ENCODE results near the gene CST6. TPM values are rescaled to one million over a fixed set of nuclear protein-coding genes. Genes with fewer than 3 reads are reported as not detected.

The CST6 gene
- total and polyA plus RNA-seq, 2 donors (not counting 1 experiment from before 2014, with no cell fraction given): 0.76 to 11.1 TPM

DNA sequence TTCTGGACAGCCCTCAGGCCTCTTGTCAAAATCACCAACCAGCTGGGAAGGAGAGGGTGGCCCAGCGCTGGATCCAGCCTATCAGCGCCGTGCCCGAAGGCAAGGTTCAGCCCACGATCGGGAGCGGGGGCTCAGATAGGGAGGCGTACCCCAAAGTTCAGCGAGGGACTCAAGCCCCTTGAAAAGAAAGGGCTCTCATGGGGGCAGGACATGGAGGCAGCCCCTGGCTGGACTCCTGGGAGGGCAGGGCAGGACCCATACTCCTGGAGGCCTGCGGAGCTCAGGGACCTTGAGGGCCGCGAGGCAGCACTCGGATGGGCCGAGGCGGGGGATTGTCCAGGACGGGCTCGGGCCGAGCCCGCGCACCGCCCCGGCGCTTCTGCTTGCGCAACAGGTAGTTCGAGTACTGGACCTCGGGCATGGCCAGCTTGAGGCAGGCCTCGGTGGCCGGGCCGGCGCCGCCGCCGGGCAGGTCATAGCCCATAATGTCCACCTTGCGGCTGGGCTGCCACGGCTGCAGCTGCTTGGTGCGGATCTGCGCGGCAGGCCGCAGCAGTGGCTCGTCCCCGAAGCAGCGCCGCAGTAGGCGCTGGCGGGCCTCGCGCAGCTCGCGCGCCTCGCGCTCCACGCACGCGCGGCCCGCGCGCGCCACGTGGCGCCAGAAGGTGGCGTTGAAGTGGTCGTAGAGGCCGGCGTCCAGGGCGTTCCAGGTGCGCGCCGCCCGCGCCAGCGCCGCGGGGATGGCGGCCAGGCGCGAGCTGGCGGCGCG, 30.6 kb downstream of the CST6 start:
- H3K36me3 ChIP-seq (ENCODE audit: control insufficient read depth, insufficient read depth, low read length): no peaks in the 10 kb centered on the region
- H3K4me1 ChIP-seq (ENCODE audit: control insufficient read depth, extremely low read depth, insufficient read depth, low read length): no peaks in the 10 kb centered on the region
- H3K9me3 ChIP-seq (ENCODE audit: control insufficient read depth, insufficient read depth, low read depth, low read length): no peaks in the 10 kb centered on the region
- no peaks in the 10 kb centered on the region for H4K20me1 ChIP-seq (ENCODE audit: control insufficient read depth, extremely low read depth, insufficient read depth, low read length)
- no peaks in the 10 kb centered on the region for H3K79me2 ChIP-seq (ENCODE audit: control insufficient read depth, insufficient read depth, low read length)
- TF ChIP-seq EZH2 (IDR thresholded peaks at IDR 0.05; ENCODE audit: low read length, missing control alignments): no peak
- TF ChIP-seq, protein P1, sequence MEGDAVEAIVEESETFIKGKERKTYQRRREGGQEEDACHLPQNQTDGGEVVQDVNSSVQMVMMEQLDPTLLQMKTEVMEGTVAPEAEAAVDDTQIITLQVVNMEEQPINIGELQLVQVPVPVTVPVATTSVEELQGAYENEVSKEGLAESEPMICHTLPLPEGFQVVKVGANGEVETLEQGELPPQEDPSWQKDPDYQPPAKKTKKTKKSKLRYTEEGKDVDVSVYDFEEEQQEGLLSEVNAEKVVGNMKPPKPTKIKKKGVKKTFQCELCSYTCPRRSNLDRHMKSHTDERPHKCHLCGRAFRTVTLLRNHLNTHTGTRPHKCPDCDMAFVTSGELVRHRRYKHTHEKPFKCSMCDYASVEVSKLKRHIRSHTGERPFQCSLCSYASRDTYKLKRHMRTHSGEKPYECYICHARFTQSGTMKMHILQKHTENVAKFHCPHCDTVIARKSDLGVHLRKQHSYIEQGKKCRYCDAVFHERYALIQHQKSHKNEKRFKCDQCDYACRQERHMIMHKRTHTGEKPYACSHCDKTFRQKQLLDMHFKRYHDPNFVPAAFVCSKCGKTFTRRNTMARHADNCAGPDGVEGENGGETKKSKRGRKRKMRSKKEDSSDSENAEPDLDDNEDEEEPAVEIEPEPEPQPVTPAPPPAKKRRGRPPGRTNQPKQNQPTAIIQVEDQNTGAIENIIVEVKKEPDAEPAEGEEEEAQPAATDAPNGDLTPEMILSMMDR (conservative IDR thresholded peaks at IDR 0.05 in 1 of 2, IDR thresholded peaks at IDR 0.05 in 1 of 2; ENCODE audit: low read depth in 1 of 2, low read length in 2 of 2): no peak
- no peak overlapping the region for H3K4me3 ChIP-seq (replicated peaks in 1 of 4; ENCODE audit: control extremely low read depth in 1 of 4, insufficient read depth in 1 of 4, low read depth in 3 of 4, low read length in 4 of 4)
- H3K4me2 ChIP-seq (ENCODE audit: extremely low read depth, insufficient read depth, low read length): no peak overlapping the region
- peaks cover 33% of the 10 kb centered on the region for H3K27me3 ChIP-seq (ENCODE audit: control insufficient read depth, insufficient read depth, low read length)
- no peak overlapping the region for H3K27ac ChIP-seq (ENCODE audit: insufficient read depth, low read length)
- no peak for DNase-seq (ENCODE audit: low read depth in 2 of 2)
- H2AFZ ChIP-seq (ENCODE audit: low read length): no peak overlapping the region
- no peak overlapping the region for H3K9ac ChIP-seq (ENCODE audit: insufficient read depth, low read length)

DNA sequence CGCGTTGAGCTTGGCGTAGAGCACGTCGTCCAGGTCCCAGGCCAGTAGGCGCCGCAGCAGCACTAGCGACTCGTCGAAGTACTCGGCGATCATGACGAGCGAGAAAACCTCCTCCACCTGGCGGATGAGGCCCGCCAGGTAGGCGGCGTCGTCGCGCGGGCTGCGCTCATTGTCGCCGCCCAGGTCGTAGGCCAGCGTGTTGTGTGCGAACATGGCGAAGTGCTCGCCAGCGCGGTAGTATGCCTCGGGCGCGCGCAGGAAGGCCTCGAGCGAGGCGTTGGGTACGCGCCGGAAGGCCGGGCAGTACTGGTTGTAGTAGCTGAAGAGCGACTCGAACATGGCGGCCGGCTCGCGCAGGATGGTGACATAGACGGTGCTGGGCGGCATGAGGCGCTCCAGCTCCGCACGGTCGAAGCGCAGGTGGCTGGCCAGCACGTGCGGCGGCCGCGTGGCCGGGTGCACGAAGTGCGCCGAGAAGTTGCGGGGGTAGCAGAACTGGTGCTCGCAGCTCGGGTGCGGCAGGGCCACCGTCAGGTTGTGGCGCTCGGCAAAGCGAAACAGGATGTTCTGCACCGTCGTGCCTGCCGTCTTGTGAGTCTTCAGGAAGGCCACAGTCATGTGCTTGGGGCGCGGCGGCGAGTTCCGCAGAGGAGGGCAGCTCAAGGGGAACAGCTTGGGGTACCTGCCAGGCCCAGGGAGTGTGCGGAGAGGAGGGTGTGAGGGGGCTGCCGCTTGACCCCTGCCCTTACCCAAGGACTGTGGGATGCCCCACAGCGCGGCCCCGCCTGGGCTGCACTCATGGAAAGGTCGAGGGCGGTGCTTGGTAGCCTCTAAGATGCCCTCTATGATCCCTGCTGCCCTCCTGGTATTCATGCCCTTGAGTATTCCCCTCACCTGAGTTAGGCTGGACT, 31.4 kb downstream of the CST6 start:
- no peak overlapping the region for H3K4me2 ChIP-seq (ENCODE audit: extremely low read depth, insufficient read depth, low read length)
- peaks cover 34% of the 10 kb centered on the region for H3K27me3 ChIP-seq (ENCODE audit: control insufficient read depth, insufficient read depth, low read length)
- no peak for TF ChIP-seq EZH2 (IDR thresholded peaks at IDR 0.05; ENCODE audit: low read length, missing control alignments)
- TF ChIP-seq, protein P1 (conservative IDR thresholded peaks at IDR 0.05 in 1 of 2, IDR thresholded peaks at IDR 0.05 in 1 of 2; ENCODE audit: low read depth in 1 of 2, low read length in 2 of 2): no peak
- no peaks in the 10 kb centered on the region for H3K4me1 ChIP-seq (ENCODE audit: control insufficient read depth, extremely low read depth, insufficient read depth, low read length)
- DNase-seq (ENCODE audit: low read depth in 2 of 2): no peak
- no peak overlapping the region for H3K27ac ChIP-seq (ENCODE audit: insufficient read depth, low read length)
- H3K36me3 ChIP-seq (ENCODE audit: control insufficient read depth, insufficient read depth, low read length): no peaks in the 10 kb centered on the region
- no peak overlapping the region for H2AFZ ChIP-seq (ENCODE audit: low read length)
- H3K9ac ChIP-seq (ENCODE audit: insufficient read depth, low read length): no peak overlapping the region
- H4K20me1 ChIP-seq (ENCODE audit: control insufficient read depth, extremely low read depth, insufficient read depth, low read length): no peaks in the 10 kb centered on the region
- H3K9me3 ChIP-seq (ENCODE audit: control insufficient read depth, insufficient read depth, low read depth, low read length): no peaks in the 10 kb centered on the region
- H3K79me2 ChIP-seq (ENCODE audit: control insufficient read depth, insufficient read depth, low read length): no peaks in the 10 kb centered on the region
- H3K4me3 ChIP-seq (replicated peaks in 1 of 4; ENCODE audit: control extremely low read depth in 1 of 4, insufficient read depth in 1 of 4, low read depth in 3 of 4, low read length in 4 of 4): no peak overlapping the region

DNA sequence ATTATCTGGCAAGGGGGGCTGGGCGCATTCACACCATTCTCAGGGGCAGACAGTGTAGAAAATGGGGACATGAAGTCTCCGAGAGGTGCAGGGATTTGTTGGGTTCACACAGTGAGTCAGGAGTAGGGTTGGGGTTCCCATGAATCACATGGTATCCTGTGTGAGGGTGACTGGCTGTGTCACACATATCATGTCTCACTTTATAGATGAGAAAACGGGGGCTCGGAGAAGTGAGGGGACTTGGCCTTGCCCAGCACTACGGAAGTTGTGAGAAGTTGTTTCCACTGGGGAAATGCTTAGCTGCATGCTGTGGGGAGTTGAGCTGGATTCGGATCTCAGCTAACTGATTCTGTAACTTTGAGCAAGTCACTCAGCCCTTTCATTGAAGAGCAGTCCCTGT, 32.9 kb downstream of the CST6 start:
- Histone ChIP-seq H4K20me1 (ENCODE audit: control insufficient read depth, extremely low read depth, insufficient read depth, low read length) (no peaks in the 10 kb centered on the region), H3K9ac (ENCODE audit: insufficient read depth, low read length) (no peak overlapping the region), H3K79me2 (ENCODE audit: control insufficient read depth, insufficient read depth, low read length) (no peaks in the 10 kb centered on the region), H3K27me3 (ENCODE audit: control insufficient read depth, insufficient read depth, low read length) (peaks cover 27% of the 10 kb centered on the region), H2AFZ (ENCODE audit: low read length) (no peak overlapping the region), H3K4me2 (ENCODE audit: extremely low read depth, insufficient read depth, low read length) (peak overlapping the region; percentile 23), H3K36me3 (ENCODE audit: control insufficient read depth, insufficient read depth, low read length) (no peaks in the 10 kb centered on the region), H3K9me3 (ENCODE audit: control insufficient read depth, insufficient read depth, low read depth, low read length) (no peaks in the 10 kb centered on the region), H3K4me3 (replicated peaks in 1 of 4; ENCODE audit: control extremely low read depth in 1 of 4, insufficient read depth in 1 of 4, low read depth in 3 of 4, low read length in 4 of 4) (no peak overlapping the region), H3K4me1 (ENCODE audit: control insufficient read depth, extremely low read depth, insufficient read depth, low read length) (no peaks in the 10 kb centered on the region), H3K27ac (ENCODE audit: insufficient read depth, low read length) (no peak overlapping the region)
- no peak for DNase-seq (ENCODE audit: low read depth in 2 of 2)
- TF ChIP-seq, protein P1 (conservative IDR thresholded peaks at IDR 0.05 in 1 of 2, IDR thresholded peaks at IDR 0.05 in 1 of 2; ENCODE audit: low read depth in 1 of 2, low read length in 2 of 2): no peak
- no peak for TF ChIP-seq EZH2 (IDR thresholded peaks at IDR 0.05; ENCODE audit: low read length, missing control alignments)
